ENCODE data around the gene TMEM198.

- no peak for TF ChIP-seq EP300 (IDR thresholded peaks at IDR 0.05; ENCODE audit: low read depth)
- no peak for TF ChIP-seq POLR2AphosphoS5 (IDR thresholded peaks at IDR 0.05)
- no peak for TF ChIP-seq CTCF (IDR thresholded peaks at IDR 0.05)
Observed at GRCh38 chr2:219505585-219505984, 38.2 kb upstream of the TMEM198 start.
